Measurements from ENCODE around the gene ATP9B.
"Not testable (repeated sequence)": the region's sequence is repeated elsewhere in the genome, so short reads cannot be mapped to it uniquely, and the experiment has no call there.

Gene ATP9B

GRCh38 chr18:79133724-79134123 lies 64.5 kb downstream of the ATP9B start:
- DNase-seq (ENCODE audit: low read depth in 2 of 2), result no peak

GRCh38 chr18:79135924-79136323 lies 66.7 kb downstream of the ATP9B start:
- DNase-seq (ENCODE audit: low read depth in 2 of 2), result no peak

- no peak for DNase-seq (ENCODE audit: low read depth in 2 of 2)
These were observed 67.5 kb downstream of the ATP9B start for GRCh38 chr18:79136742-79137141.

- peak in 1 of 2 experiments; percentile 3 for DNase-seq (ENCODE audit: low read depth in 2 of 2)
These were observed 70.0 kb downstream of the ATP9B start for GRCh38 chr18:79139206-79139605.

- DNase-seq (ENCODE audit: low read depth in 2 of 2), result no peak
These were observed 77.8 kb downstream of the ATP9B start for GRCh38 chr18:79147014-79147413.

- DNase-seq (ENCODE audit: low read depth in 2 of 2), result no peak
These were observed 82.0 kb downstream of the ATP9B start for GRCh38 chr18:79151191-79151590.

- DNase-seq (ENCODE audit: low read depth in 2 of 2), result no peak
These were observed 87.1 kb downstream of the ATP9B start for GRCh38 chr18:79156327-79156726.

GRCh38 chr18:79164706-79165105 lies 95.5 kb downstream of the ATP9B start:
- DNase-seq (ENCODE audit: low read depth in 2 of 2), result peak; percentile 40

- no peak for DNase-seq (ENCODE audit: low read depth in 2 of 2)
These were observed 97.5 kb downstream of the ATP9B start for GRCh38 chr18:79166702-79167101.

GRCh38 chr18:79167526-79168190 lies 98.5 kb downstream of the ATP9B start:
- no peak for DNase-seq (ENCODE audit: low read depth in 2 of 2)

GRCh38 chr18:79169958-79170555 lies 100.9 kb downstream of the ATP9B start:
- DNase-seq (ENCODE audit: low read depth in 2 of 2), result no peak

GRCh38 chr18:79172331-79172730 lies 103.1 kb downstream of the ATP9B start:
- DNase-seq (ENCODE audit: low read depth in 2 of 2), result not testable (repeated sequence)

GRCh38 chr18:79173742-79174141 lies 104.5 kb downstream of the ATP9B start:
- no peak for DNase-seq (ENCODE audit: low read depth in 2 of 2)

- no peak for DNase-seq (ENCODE audit: low read depth in 2 of 2)
These were observed 108.9 kb downstream of the ATP9B start for GRCh38 chr18:79178113-79178531.

GRCh38 chr18:79182047-79182713 lies 113.0 kb downstream of the ATP9B start:
- no peak for DNase-seq (ENCODE audit: low read depth in 2 of 2)

GRCh38 chr18:79185648-79186047 lies 116.5 kb downstream of the ATP9B start:
- DNase-seq (ENCODE audit: low read depth in 2 of 2), result no peak

- DNase-seq (ENCODE audit: low read depth in 2 of 2), result no peak
These were observed 117.5 kb downstream of the ATP9B start for GRCh38 chr18:79186649-79187048.

GRCh38 chr18:79187532-79188277 lies 118.5 kb downstream of the ATP9B start:
- DNase-seq (ENCODE audit: low read depth in 2 of 2), result no peak

GRCh38 chr18:79191418-79191817 lies 122.2 kb downstream of the ATP9B start:
- DNase-seq (ENCODE audit: low read depth in 2 of 2), result no peak

- DNase-seq (ENCODE audit: low read depth in 2 of 2), result no peak
These were observed 122.8 kb downstream of the ATP9B start for GRCh38 chr18:79191956-79192355.

GRCh38 chr18:79193826-79194225 lies 124.6 kb downstream of the ATP9B start:
- no peak for DNase-seq (ENCODE audit: low read depth in 2 of 2)

Data from fibroblast of skin of left quadriceps (primary cell).